Hepatocyte (in vitro differentiated cells): Measurements from ENCODE around the gene PCSK4.

Source experiments
- EZH2 ChIP-seq: fragments of 200-600 bp; sonication (generic); IDR thresholded peaks from 2 replicates; pipeline ENCODE4 v1.6.1; 2016; ENCODE audit warnings: antibody characterized with exemption, mild to moderate bottlenecking, borderline replicate concordance
- EZH2phosphoT487 ChIP-seq: fragments of 200-600 bp; sonication (generic); IDR thresholded peaks from one replicate; pipeline ENCODE4 v1.6.1; 2018; ENCODE audit warnings: antibody characterized with exemption, mild to moderate bottlenecking, low read depth, moderate library complexity; ENCODE audit not compliant: unreplicated experiment, severe bottlenecking
- TF ChIP-seq, protein P1 (sequence below): fragments of 200-600 bp; sonication (generic); IDR thresholded peaks from 2 replicates; pipeline ENCODE4 v1.5.1; 2016; ENCODE audit warnings: antibody characterized with exemption, mild to moderate bottlenecking; ENCODE audit not compliant: poor library complexity

DNA sequence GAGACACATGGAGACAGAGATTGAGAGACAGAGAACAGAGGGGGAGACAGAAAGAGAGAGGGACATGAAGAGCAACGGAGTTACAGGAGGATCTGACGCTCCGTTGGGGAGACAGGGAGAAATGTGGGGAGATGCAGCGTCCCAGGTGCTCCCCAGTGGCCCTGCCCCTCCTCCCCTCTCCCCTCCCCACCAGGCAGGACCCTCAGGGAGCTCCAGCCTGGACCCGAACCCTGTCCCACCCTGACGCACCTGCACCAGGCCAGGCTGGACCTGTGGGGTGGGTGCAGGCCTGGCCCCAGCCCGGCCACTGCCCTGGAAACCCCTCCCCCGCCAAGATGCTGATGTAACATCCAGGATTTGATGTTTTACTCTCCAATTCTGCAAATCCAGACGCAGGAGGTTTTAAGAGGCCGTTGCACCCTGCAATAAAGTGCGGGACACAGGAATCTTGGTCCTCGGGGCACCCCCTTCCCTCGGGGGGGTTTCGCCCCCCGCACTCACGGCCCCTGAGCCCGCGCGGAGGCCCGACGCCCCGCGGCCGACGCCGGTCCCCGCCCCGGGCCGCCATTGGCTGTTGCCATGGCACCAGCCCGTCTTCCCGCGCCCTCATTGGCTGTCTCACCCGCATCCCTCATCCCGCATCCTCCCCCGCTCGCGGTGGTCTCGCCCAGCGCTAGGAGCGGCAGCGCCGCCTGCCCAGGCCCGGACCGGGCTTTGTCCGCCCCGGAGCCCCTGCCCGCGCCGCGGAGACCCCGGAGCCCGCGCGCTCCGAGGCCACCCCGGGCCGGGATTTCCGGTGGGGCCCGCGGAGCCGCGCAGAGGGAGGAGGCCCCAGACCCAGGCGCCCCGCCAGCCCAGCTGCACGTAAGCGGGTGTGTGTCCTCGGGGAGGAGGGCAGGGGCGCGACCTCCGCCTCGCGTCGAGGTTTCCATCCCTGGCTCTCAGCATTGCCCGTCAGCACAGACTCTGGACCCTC, 40.4 kb downstream of the PCSK4 start, which contains the start of gene APC2:
- TF ChIP-seq EZH2 (peak; percentile 86), EZH2phosphoT487 (peak; percentile 72)
- TF ChIP-seq, protein P1, sequence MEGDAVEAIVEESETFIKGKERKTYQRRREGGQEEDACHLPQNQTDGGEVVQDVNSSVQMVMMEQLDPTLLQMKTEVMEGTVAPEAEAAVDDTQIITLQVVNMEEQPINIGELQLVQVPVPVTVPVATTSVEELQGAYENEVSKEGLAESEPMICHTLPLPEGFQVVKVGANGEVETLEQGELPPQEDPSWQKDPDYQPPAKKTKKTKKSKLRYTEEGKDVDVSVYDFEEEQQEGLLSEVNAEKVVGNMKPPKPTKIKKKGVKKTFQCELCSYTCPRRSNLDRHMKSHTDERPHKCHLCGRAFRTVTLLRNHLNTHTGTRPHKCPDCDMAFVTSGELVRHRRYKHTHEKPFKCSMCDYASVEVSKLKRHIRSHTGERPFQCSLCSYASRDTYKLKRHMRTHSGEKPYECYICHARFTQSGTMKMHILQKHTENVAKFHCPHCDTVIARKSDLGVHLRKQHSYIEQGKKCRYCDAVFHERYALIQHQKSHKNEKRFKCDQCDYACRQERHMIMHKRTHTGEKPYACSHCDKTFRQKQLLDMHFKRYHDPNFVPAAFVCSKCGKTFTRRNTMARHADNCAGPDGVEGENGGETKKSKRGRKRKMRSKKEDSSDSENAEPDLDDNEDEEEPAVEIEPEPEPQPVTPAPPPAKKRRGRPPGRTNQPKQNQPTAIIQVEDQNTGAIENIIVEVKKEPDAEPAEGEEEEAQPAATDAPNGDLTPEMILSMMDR: no peak
